Tibial nerve (tissue), 4 donors: ENCODE results near the gene MYG1. TPM values are rescaled to one million over a fixed set of nuclear protein-coding genes. Genes with fewer than 3 reads are reported as not detected.

Experiments
- DNase-seq, 2 donors: peaks; one replicate each; pipeline ENCODE4 v3.0.0-alpha.2; 2019; ENCODE audit warnings: low spot score in 2 of 2
- H3K27ac ChIP-seq, 4 donors: fragments of 200-600 bp; sonication (generic) in 3 of 4; one replicate each; pipeline ENCODE4 v1.5.1; 2017 to 2019; ENCODE audit warnings: mild to moderate bottlenecking in 1 of 4
- H3K27me3 ChIP-seq, 2 donors: fragments of 200-600 bp; sonication (generic) in 1 of 2; one replicate each; pipeline versions ENCODE4 v1.5.1 to v1.6.0; 2017 to 2019
- H3K36me3 ChIP-seq, 3 donors: fragments of 200-600 bp; sonication (generic); one replicate each; pipeline ENCODE4 v1.5.1; 2018 to 2019
- H3K4me1 ChIP-seq, 4 donors: fragments of 200-600 bp; sonication (generic) in 3 of 4; one replicate each; pipeline ENCODE4 v1.5.1; 2017 to 2019
- H3K4me3 ChIP-seq, 4 donors: fragments of 200-600 bp; sonication (generic) in 3 of 4; one replicate each; pipeline ENCODE4 v1.5.1; 2017 to 2019; ENCODE audit warnings: mild to moderate bottlenecking in 1 of 4, moderate library complexity in 1 of 4
- H3K9me3 ChIP-seq, 4 donors: fragments of 200-600 bp; sonication (generic) in 3 of 4; one replicate each; pipeline ENCODE4 v1.5.1; 2017 to 2019
- EP300 ChIP-seq, 2 donors: sonication (generic); formaldehyde crosslinking; IDR thresholded peaks; one replicate each; pipeline ENCODE4 v1.6.1; 2017; ENCODE audit warnings: antibody characterized with exemption in 2 of 2, mild to moderate bottlenecking in 1 of 2
- POLR2A ChIP-seq, 2 donors: fragments of 450-650 bp; IDR thresholded peaks; one replicate each; pipeline ENCODE4 v1.6.1; 2017; ENCODE audit warnings: antibody characterized with exemption in 2 of 2, mild to moderate bottlenecking in 2 of 2, moderate library complexity in 2 of 2
- WGBS, 2 donors: methylation state at CpG; one replicate each; pipeline ENCODE4 v1.1.5; 2018; 5-methylcytosine and 5-hydroxymethylcytosine counted together
- total RNA-seq, 4 donors: library from RNA; depleted of rRNA; stranded (reverse); fragments of >200 nt; gene quantifications; one replicate each; pipeline ENCODE4 v1.1.0, GENCODE V29; 2016
- TF ChIP-seq, protein P1 (sequence below), 5 experiments: fragments of 200-600 bp in 3 of 5; fragments of 450-650 bp in 2 of 5; sonication (generic) in 3 of 5; IDR thresholded peaks; one replicate each; pipeline ENCODE4 v1.5.1; 2016 to 2019; ENCODE audit warnings: antibody characterized with exemption in 5 of 5, mild to moderate bottlenecking in 3 of 5, moderate library complexity in 2 of 5

The MYG1 gene
- total RNA-seq, 4 donors from 2014 or later: 49.2 to 82.8 (median 54.3) TPM

DNA sequence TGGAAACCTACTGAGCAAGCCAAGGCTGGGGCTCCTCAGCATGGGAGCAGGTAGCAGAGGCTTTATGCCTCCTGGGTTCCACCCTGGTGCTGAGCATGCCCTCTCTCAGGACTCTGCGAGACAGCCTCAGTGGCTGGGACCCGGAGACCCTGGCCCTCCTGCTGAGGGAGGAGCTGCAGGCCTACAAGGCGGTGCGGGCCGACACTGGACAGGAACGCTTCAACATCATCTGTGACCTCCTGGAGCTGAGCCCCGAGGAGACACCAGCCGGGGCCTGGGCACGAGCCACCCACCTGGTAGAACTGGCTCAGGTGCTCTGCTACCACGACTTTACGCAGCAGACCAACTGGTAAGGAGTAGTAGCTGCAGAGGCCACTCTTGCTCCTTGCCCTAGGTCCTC, 23.0 kb upstream of the MYG1 start:
- Histone ChIP-seq H3K4me1 (peaks cover 0 to 7% (median 0%) of the 10 kb centered on the region in 4 donors), H3K27me3 (no peaks in the 10 kb centered on the region), H3K36me3 (no peaks in the 10 kb centered on the region), H3K9me3 (no peaks in the 10 kb centered on the region), H3K27ac (no peak overlapping the region), H3K4me3 (no peak overlapping the region)
- 95 to 98% methylated on average over 11 of the region's 11 CpGs for WGBS, 2 donors
- TF ChIP-seq, protein P1, sequence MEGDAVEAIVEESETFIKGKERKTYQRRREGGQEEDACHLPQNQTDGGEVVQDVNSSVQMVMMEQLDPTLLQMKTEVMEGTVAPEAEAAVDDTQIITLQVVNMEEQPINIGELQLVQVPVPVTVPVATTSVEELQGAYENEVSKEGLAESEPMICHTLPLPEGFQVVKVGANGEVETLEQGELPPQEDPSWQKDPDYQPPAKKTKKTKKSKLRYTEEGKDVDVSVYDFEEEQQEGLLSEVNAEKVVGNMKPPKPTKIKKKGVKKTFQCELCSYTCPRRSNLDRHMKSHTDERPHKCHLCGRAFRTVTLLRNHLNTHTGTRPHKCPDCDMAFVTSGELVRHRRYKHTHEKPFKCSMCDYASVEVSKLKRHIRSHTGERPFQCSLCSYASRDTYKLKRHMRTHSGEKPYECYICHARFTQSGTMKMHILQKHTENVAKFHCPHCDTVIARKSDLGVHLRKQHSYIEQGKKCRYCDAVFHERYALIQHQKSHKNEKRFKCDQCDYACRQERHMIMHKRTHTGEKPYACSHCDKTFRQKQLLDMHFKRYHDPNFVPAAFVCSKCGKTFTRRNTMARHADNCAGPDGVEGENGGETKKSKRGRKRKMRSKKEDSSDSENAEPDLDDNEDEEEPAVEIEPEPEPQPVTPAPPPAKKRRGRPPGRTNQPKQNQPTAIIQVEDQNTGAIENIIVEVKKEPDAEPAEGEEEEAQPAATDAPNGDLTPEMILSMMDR (IDR thresholded peaks at IDR 0.05): no peak
- TF ChIP-seq EP300 (IDR thresholded peaks at IDR 0.05) (no peak), POLR2A (IDR thresholded peaks at IDR 0.05) (no peak)
- DNase-seq: no peak

DNA sequence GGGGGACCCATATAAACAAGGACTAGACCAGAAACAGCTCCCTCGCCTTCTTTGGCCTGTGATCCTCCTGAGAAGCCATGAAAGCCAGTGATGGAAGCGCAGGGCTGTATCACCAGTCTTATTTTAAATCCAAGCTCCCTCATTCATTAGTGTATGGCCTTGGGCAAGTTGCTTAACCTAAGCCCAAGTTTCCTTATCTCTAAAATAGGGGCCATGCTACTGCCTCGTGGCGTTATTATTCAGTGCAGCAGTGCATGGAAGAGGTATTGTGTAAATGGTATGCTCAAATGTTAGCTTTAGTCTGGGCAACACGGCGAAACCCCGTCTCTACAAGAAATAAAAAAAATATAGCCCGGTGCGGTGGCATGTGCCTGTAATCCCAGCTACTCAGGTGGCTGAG, 21.5 kb upstream of the MYG1 start:
- 95 to 96% methylated on average over 9 of the region's 9 CpGs for WGBS, 2 donors
- no peaks in the 10 kb centered on the region for H3K27me3 ChIP-seq
- peaks cover 0 to 6% (median 0%) of the 10 kb centered on the region in 3 donors for H3K36me3 ChIP-seq
- no peak overlapping the region for H3K27ac ChIP-seq
- no peaks in the 10 kb centered on the region for H3K9me3 ChIP-seq
- H3K4me1 ChIP-seq: peaks cover 0 to 7% (median 0%) of the 10 kb centered on the region in 4 donors
- TF ChIP-seq, protein P1 (IDR thresholded peaks at IDR 0.05): no peak
- no peak for TF ChIP-seq EP300 (IDR thresholded peaks at IDR 0.05)
- H3K4me3 ChIP-seq: no peak overlapping the region
- no peak for DNase-seq

DNA sequence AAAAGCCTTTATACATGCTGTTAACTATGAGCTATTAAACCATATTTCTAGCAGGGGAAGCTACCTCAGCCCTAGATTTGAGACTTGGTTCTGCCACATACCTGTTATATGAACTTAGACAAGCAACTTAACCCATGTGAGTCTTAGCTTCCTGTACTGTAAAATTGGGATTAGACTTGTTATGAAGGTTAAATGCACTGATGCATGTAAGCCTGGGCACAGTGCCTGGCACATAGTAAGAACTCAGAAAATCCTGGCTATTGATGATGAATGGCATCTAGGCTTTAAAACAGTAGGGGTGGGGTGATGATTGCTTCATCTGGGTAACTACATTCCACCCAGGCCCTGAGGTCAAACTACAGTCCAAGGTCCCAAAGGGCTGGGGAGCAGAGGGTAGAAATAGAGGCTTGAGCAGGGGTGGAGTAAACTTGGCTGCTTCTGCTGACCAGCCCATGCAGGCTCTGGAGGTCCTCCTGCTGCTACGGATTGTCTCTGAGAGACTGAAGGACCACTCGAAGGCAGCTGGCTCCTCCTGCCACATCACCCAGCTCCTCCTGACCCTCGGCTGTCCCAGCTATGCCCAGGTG, 20.1 kb upstream of the MYG1 start:
- Histone ChIP-seq H3K9me3 (no peaks in the 10 kb centered on the region), H3K4me3 (no peak overlapping the region), H3K27ac (no peak overlapping the region), H3K36me3 (peaks cover 0 to 6% (median 0%) of the 10 kb centered on the region in 3 donors), H3K4me1 (peaks cover 0 to 7% (median 0%) of the 10 kb centered on the region in 4 donors), H3K27me3 (no peaks in the 10 kb centered on the region)
- 80 to 92% methylated on average over 2 to 3 of the region's 3 CpGs for WGBS, 2 donors
- DNase-seq: no peak
- TF ChIP-seq, protein P1 (IDR thresholded peaks at IDR 0.05): no peak
- no peak for TF ChIP-seq EP300 (IDR thresholded peaks at IDR 0.05)
- no peak for TF ChIP-seq POLR2A (IDR thresholded peaks at IDR 0.05)

DNA sequence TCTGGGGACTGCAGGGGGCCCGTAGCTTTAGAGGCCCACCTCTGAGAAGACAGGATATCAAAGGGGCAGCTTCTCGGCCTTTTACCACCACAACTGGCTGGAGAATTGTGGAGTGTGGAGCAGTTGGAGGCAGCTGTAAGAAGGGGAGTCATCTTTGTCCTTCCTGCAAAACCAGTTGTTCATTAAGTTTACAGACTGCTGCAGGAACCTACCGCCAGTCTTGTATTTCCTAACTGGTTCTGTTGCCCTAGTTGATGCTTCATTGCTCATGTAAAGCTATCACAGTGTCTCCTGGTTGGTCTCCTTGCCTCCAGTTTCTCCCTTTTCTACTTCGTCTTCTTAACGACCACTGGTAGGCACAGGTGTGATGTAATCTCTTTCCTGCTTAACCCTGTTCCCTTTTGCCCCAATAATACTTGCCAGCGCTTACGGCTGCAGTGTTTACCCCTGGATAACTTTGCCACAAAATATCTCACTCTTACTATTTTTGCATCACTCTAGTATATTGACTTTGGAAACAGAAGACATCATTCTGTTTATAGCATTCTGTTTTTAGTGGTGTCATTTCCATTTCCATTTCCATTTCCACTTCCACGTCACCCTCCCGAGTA, 19.5 kb upstream of the MYG1 start:
- Histone ChIP-seq H3K4me3 (no peak overlapping the region), H3K36me3 (peaks cover 0 to 6% (median 0%) of the 10 kb centered on the region in 3 donors), H3K27me3 (no peaks in the 10 kb centered on the region), H3K4me1 (peaks cover 0 to 7% (median 0%) of the 10 kb centered on the region in 4 donors), H3K27ac (no peak overlapping the region), H3K9me3 (no peaks in the 10 kb centered on the region)
- WGBS, 2 donors: 91 to 95% methylated on average over 8 to 9 of the region's 9 CpGs
- no peak for DNase-seq
- TF ChIP-seq POLR2A (IDR thresholded peaks at IDR 0.05) (no peak), EP300 (IDR thresholded peaks at IDR 0.05) (no peak)
- TF ChIP-seq, protein P1 (IDR thresholded peaks at IDR 0.05): no peak

DNA sequence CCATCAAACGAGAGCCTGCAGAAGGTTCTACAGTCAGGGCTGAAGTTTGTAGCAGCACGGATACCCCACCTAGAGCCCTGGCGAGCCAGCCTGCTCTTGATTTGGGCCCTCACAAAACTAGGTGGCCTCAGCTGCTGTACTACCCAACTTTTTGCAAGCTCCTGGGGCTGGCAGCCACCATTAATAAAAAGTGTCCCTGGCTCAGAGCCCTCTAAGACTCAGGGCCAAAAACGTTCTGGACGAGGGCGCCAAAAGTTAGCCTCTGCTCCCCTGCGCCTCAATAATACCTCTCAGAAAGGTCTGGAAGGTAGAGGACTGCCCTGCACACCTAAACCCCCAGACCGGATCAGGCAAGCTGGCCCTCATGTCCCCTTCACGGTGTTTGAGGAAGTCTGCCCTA, 13.0 kb upstream of the MYG1 start:
- H3K9me3 ChIP-seq: no peaks in the 10 kb centered on the region
- 88 to 90% methylated on average over 9 of the region's 9 CpGs for WGBS, 2 donors
- TF ChIP-seq POLR2A (IDR thresholded peaks at IDR 0.05) (no peak), EP300 (IDR thresholded peaks at IDR 0.05) (no peak)
- TF ChIP-seq, protein P1 (IDR thresholded peaks at IDR 0.05): no peak
- no peak for DNase-seq
- H3K27ac ChIP-seq: no peak overlapping the region
- no peaks in the 10 kb centered on the region for H3K4me1 ChIP-seq
- no peak overlapping the region for H3K4me3 ChIP-seq
- peaks cover 0 to 6% (median 0%) of the 10 kb centered on the region in 3 donors for H3K36me3 ChIP-seq
- no peaks in the 10 kb centered on the region for H3K27me3 ChIP-seq
